Omental fat pad (tissue), 4 donors: ENCODE results near the gene INPP4B. TPM values are rescaled to one million over a fixed set of nuclear protein-coding genes. Genes with fewer than 3 reads are reported as not detected.
"Not testable (repeated sequence)": the region's sequence is repeated elsewhere in the genome, so short reads cannot be mapped to it uniquely, and the experiment has no call there.

Source experiments
- ATAC-seq: fragments of 150-250 bp; one replicate; pipeline ENCODE4 v1.9.1; 2016; ENCODE audit warnings: mild to moderate bottlenecking, moderate library complexity; ENCODE audit not compliant: low FRiP score
- DNase-seq: peaks from one replicate; pipeline ENCODE4 v3.0.0-alpha.2; 2019; ENCODE audit warnings: low spot score
- total RNA-seq, 4 donors: library from RNA; depleted of rRNA; stranded (reverse); fragments of >200 nt; gene quantifications; one replicate each; pipeline ENCODE4 v1.1.0, GENCODE V29; 2016
- TF ChIP-seq, protein P1 (sequence below), 3 donors: fragments of 450-650 bp; IDR thresholded peaks; one replicate each; pipeline ENCODE4 v1.5.1; 2016 to 2017; ENCODE audit warnings: antibody characterized with exemption in 3 of 3, mild to moderate bottlenecking in 3 of 3, moderate library complexity in 2 of 3

The INPP4B gene
- total RNA-seq, 4 donors from 2014 or later: 6.6 to 54.2 (median 14.2) TPM

DNA sequence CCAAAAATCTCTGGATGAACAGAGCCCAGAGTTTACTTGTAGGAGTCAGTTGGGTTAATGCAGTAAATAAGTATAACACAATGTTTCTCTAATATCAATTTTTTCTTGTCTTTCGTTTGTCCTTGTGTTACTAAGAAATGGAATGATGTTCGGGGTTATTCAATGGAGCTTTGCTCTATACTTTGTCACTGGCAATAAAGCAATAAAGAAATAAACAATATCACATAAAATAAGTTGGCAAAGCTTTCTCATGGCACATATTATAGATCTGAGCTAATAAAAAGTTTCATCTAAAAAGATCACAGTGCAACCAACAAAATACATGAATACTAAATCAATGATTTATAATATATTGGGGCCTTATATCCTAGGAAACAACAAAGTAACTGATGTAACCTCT lies 32.7 kb downstream of the INPP4B start:
- no peak for DNase-seq
- TF ChIP-seq, protein P1, sequence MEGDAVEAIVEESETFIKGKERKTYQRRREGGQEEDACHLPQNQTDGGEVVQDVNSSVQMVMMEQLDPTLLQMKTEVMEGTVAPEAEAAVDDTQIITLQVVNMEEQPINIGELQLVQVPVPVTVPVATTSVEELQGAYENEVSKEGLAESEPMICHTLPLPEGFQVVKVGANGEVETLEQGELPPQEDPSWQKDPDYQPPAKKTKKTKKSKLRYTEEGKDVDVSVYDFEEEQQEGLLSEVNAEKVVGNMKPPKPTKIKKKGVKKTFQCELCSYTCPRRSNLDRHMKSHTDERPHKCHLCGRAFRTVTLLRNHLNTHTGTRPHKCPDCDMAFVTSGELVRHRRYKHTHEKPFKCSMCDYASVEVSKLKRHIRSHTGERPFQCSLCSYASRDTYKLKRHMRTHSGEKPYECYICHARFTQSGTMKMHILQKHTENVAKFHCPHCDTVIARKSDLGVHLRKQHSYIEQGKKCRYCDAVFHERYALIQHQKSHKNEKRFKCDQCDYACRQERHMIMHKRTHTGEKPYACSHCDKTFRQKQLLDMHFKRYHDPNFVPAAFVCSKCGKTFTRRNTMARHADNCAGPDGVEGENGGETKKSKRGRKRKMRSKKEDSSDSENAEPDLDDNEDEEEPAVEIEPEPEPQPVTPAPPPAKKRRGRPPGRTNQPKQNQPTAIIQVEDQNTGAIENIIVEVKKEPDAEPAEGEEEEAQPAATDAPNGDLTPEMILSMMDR (IDR thresholded peaks at IDR 0.05): no peak
- ATAC-seq: no peak

DNA sequence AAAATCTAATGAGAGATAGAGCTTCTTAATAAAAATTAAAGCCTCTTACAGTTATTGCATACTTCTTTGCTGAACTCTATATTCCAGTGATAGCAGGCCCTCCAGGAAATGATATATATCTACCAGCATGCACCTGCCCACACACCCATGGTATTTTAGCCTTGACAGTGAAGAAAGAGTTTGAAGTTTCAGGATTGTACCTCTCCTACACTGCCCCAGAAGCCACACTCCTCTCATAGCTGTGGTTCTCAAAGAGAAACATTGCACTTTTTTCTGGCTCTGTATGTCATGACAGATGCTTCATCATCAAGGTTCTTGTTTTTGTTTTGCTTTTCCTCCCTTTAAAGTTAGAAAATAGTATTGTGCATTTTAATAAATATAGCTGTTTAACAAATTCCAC lies 34.0 kb downstream of the INPP4B start:
- TF ChIP-seq, protein P1 (IDR thresholded peaks at IDR 0.05): no peak
- ATAC-seq (no peak), DNase-seq (no peak)

DNA sequence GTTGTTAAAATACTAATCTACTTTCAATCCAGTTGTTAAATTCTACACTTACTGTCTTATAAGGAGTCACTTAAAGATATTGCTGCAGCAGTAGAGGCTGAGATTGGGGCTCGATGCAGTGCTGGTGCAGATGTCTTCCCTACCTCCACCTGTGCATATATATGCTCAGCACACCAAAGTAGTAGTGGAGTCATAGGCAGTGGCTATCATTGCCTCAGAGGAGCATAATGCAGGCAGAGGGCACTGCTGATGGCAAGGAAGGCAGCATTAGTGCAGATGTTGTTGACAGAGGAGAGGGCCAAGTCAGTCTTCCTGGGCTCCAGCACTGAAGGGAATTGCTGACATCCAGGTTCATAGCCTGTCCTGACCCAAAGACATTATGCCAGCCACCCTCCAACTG lies 35.1 kb downstream of the INPP4B start:
- no peak for DNase-seq
- TF ChIP-seq, protein P1 (IDR thresholded peaks at IDR 0.05): no peak
- ATAC-seq: no peak

DNA sequence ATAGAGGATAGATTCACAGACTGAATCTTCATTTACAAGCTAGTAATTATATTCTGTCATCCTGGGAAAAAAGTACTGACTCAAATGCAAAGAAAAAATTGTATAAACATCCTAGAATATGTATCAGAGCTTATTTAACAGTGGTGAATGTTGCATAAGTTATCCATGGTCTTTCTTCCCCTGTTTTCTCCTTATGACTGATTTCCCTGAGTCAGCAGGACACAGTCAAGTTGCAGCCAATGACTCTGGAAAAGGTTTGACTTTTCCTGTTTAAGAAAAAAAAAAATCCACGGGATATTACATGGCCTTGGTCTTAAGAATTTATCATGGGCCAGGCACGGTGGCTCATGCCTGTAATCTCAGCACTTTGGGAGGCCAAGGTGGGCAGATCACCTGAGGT lies 36.5 kb downstream of the INPP4B start:
- no peak for ATAC-seq
- DNase-seq: no peak
- TF ChIP-seq, protein P1 (IDR thresholded peaks at IDR 0.05): no peak

DNA sequence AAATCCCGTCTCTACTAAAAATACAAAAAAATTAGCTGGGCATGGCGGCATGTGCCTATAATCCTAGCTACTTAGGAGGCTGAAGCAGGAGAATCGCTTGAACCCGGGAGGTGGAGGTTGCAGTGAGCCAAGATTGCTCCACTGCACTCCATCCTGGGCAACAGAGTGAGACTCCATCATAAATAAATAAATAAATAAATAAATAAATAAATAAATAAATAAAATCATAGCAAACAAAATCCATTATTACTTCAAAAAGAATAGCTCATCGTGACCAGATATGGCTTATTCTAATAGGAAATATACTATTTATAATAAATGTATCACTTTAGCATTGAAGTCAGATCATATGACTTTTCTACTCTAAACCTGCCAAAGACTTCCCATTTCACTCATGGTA lies 42.2 kb downstream of the INPP4B start:
- not testable (repeated sequence) for DNase-seq, ATAC-seq

DNA sequence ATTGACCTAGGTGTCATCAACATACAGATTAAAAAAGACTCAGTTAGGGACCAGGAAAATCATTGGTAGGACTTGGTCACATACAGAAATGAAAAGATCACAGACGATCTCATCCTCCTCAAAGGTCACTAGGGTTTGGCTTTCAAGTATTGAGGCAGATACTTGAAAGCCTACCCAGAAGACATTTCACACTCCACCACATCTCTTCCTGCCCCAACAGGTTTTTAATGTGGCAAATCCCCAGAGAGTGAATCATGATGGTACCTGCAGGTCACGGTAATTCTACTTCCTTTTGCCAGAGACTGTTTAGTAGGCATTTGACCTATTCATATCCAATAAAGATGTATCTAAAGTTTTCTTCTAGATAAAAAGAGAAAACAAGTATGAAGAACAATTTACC lies 44.1 kb downstream of the INPP4B start:
- DNase-seq (no peak), ATAC-seq (no peak)
- TF ChIP-seq, protein P1 (IDR thresholded peaks at IDR 0.05): no peak

DNA sequence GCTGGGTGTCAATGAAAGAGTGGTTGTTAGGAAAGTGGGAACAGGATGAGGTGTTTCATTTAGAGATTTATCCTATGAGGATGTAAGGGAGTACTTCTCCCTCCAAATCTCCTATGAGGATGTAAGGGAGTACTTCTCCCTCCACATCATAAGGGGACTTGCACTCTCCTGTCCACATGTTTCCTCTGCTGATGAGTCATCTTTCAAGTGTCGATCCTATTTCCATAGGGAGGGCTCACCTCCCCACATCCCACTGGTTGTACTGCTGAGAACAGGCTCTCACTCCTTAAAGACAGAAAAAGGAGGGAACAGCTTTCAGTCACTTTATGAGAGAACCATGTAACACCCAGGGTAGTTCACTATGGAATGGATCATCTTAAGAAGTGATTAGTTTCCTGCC lies 65.0 kb downstream of the INPP4B start:
- DNase-seq: no peak
- TF ChIP-seq, protein P1 (IDR thresholded peaks at IDR 0.05): no peak
- no peak for ATAC-seq

DNA sequence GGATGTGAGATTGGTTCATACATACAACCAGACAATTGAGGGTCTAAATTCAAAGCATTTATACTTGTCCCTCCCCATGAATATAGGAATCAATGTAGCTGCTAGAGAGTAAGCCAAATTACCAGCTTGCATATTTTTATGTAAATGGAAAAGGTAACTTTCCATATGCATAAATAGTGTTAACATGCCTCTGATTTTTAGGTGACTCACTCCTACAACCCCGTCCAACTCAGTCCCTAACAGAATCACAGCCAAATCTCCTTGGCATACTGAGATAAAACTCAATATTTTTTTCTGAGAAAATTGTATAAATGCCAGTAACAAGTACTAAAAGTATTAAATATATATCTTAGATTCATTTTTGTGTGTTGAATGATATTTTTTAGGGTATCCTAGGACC lies 67.2 kb downstream of the INPP4B start:
- ATAC-seq (no peak), DNase-seq (no peak)
- TF ChIP-seq, protein P1 (IDR thresholded peaks at IDR 0.05): no peak
